ENCODE results near the gene ZBTB16.

The ZBTB16 gene

DNA sequence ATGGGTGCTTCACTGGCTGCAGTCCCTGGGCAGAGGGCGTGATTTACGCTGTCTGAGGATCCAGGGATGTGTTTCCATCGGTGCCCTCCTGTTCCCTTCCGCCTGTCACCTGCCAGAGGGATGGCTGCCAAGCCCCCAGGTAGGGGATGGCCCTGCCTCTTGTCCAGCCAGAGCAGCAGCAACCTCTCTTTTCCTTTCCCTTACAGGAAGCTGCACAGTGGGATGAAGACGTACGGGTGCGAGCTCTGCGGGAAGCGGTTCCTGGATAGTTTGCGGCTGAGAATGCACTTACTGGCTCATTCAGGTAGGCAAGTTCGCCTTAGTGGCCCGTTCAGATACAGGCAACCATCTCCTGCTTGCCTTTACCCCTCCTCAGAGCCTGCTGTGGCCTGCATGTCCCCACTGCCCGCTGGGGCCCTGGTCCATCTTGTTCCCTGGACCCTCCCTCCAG, 96.6 kb downstream of the ZBTB16 start:
- DNase-seq = no peak

- DNase-seq = no peak
Measured at GRCh38 chr11:114156782-114157181, 97.3 kb downstream of the ZBTB16 start.

DNA sequence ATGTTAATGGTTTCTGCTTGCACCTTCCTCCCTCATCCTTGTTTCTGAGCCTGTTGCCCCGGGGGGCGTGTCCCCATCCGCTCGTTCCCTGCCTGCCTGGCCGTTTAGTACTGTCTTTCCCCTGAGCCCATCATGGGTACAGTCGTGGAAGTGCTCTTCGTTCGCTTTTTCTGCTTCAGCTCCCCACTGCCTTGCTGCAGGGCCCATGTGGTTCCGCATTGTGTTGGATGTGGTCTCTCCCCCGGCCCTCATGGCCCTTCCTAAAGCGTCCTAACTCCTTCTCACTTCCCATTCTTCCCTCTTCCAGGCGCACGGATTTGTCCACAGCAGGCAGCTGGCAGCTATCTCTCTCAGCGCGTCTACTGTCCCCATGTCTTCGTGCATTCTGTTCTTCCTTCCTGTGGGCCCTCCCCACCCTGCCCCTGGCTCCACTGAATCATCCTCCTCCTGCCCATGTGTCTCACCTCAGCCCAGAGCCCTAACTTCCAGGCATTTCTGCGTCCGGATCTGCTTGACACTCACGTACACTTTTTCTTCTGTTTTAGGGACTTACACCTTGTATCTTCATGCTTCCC, 98.1 kb downstream of the ZBTB16 start:
- no peak for DNase-seq

GRCh38 chr11:114158421-114158820, 98.9 kb downstream of the ZBTB16 start:
- DNase-seq = no peak

- no peak for DNase-seq
Measured at GRCh38 chr11:114158886-114159285, 99.4 kb downstream of the ZBTB16 start.

- no peak for DNase-seq
Measured at GRCh38 chr11:114159320-114159719, 99.8 kb downstream of the ZBTB16 start.

- peak; percentile 94 for DNase-seq
Measured at GRCh38 chr11:114159802-114160632, 100.5 kb downstream of the ZBTB16 start.

- DNase-seq = no peak
Measured at GRCh38 chr11:114160894-114161293, 101.4 kb downstream of the ZBTB16 start.

- no peak for DNase-seq
Measured at GRCh38 chr11:114161486-114162250, 102.2 kb downstream of the ZBTB16 start.

GRCh38 chr11:114162719-114163123, 103.2 kb downstream of the ZBTB16 start:
- DNase-seq = peak; percentile 73 to 80

GRCh38 chr11:114163229-114163631, 103.7 kb downstream of the ZBTB16 start:
- no peak for DNase-seq

- DNase-seq = no peak
Measured at GRCh38 chr11:114163830-114164401, 104.4 kb downstream of the ZBTB16 start.

DNA sequence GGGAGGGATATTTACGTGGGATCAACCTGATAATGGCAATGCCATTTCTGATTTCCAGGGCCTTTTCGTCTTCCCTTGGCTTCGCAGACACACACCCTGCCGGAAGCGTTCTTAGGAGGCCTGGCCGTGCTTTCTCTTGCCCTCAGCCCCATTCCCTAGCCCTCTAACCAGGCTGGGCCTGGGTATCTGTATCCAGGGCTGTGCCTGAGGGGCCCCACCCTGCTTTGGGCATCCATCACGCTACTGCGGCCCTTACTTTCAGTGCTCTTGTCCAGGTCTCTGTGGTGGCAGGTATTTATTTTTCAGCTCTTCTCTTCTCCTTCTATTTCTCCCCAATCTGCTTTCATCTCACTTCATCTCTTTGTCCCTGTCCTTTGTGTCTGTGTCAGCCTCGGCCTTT, 105.0 kb downstream of the ZBTB16 start:
- no peak for DNase-seq

- no peak for DNase-seq
Measured at GRCh38 chr11:114165326-114166230, 106.1 kb downstream of the ZBTB16 start.

DNA sequence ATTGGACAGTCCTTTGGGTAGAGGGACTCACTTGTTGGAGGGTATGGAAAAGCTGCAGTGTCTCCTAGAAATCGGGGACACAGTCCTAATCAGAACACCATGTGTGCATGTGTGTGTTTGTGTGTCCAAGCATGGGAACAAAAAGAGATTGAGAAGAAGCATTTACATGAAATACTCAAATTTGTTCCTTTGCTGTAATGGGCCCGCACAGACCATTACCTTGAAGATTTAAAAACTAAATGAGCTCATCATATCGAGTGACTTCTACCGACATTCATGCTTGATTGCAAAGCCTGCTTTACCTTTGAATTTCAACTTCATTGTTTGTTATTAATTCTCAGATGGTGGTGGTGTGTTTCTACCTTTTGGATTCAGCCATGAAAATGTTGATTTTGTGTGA, 106.9 kb downstream of the ZBTB16 start:
- DNase-seq = no peak

GRCh38 chr11:114166897-114167323, 107.4 kb downstream of the ZBTB16 start:
- DNase-seq = no peak

- no peak for DNase-seq
Measured at GRCh38 chr11:114167355-114167754, 107.8 kb downstream of the ZBTB16 start.

- no peak for DNase-seq
Measured at GRCh38 chr11:114167771-114168448, 108.4 kb downstream of the ZBTB16 start.

DNA sequence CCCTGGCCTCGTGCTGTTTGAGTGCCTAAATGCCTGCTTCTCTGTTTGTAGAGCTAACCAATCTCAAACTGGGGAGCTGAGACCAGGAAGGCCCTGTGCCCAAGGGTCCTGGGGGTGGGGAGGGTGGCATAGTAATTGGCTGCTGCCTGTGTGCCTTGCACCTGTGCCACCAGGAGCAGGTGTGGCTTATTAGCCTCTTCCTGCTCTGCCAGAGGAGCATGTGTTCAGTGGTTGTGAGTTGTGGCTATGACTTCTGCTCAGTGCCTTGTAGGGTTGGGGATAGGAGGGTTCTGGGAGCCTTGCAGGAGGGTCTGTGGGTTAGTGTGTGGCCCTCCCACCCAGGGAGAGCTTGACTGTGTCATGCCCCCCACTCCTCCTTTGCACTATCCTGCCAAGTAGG, 109.2 kb downstream of the ZBTB16 start:
- DNase-seq = no peak

- DNase-seq = no peak
Measured at GRCh38 chr11:114169321-114169749, 109.8 kb downstream of the ZBTB16 start.

GRCh38 chr11:114169821-114170220, 110.3 kb downstream of the ZBTB16 start:
- DNase-seq = no peak

DNA sequence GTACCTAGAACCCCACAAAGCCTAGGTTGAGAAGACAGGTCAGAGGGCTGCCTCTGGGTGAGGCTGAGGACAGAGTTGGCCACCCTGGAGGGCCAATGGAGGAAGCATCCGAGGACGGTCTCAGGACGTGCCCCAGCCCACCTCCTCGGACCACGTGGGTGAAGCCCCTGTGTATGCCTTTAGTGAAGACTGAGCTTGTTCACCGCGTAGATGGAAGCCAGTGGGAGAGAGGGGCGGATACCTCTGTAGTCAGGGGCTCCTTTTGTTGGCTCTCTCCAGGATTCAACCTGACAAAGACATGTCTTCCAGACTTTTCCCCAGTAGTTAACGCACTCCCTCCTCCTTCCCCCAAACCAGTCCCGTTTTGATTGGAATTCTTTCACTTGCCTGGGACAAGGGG, 110.7 kb downstream of the ZBTB16 start:
- no peak for DNase-seq

Measured in SHP77 (cell line).